Measurements from ENCODE around the gene SORBS1.

SORBS1 gene

DNA sequence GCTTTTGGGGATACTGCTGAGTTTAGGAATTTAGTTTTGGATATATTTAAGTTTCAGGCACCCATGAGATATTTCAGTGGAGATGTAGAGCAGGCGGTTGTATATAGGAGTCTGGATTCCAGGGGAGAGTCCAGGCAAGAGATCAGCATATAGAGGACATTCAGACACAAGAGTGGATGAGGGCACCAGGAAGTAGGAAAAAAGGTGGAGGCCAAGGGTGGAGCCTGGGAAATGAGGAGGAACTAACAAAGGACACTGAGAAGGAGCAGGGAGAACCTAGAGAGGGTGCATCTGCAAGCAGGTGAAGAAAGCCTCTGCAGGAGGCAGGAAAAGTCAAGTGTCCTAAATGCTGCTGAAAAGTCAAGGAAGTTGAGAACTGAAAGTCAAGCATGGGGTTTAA, 257.2 kb downstream of the SORBS1 start:
- in situ Hi-C loops (cut with MboI; ENCODE audit: low sequenced_read_pairs) = no loop called here

DNA sequence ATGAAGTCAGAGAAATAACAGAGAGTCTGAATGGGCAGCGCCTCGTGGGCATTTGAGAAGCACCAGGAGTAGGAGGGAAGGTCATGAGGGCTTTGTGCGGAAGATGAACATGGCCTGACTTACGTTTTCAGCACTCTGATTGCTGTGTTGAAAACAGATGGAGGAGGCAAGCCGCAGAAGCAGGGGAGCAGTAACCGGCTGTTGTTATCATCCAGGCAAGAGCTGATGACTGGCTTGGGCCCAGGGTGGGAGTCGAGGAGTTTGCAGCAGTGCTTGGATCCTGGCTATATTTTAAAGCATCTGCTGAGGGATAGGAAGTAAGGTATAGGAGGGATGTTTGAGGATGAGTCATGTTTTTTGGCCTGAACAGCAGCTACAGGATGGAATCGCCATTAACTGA, 257.6 kb downstream of the SORBS1 start:
- in situ Hi-C loops (cut with MboI; ENCODE audit: low sequenced_read_pairs) = no loop called here

DNA sequence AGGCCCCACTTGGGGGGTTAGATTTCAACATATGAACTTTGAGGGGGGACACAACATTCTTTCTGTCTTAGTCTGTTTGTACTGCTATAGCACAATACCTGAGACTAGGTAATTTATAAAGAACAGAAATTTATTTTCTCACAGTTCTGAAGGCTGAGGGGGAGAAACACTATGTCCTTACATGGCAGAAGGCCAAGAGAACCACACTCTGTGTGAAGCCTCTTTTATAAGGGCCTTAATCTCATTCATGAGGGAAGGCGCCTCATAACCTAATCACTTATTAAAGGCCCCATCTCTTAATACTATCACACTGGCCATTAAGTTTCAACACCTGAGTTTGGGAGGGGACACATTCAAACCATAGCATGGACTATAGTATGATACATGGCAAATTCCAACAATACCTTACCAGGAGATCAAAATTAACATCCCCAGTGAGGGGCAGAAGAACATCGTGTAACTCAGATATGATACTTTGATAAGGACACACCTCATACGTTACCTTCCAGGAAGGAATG, 261.1 kb downstream of the SORBS1 start:
- in situ Hi-C loops (cut with MboI; ENCODE audit: low sequenced_read_pairs) = no loop called here

DNA sequence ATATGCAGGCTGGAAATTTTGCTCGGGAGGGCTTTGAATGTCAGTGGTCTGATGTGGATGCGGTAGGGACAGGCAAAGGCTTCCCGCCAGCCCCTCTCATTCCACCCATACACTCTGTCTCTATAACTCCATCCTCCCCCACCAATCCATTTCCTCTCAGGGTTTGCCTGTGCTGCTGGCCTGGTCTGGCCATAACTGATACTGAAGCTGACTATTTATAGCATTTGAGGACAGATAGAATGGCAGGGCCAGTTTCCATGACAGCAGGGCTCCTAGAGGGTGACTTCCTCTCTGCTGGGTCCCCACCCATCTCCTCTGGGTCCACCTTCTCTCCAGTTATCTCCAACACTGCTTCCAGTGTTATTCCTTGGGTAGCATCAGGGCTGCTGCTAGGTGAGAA, 263.8 kb downstream of the SORBS1 start:
- in situ Hi-C loops (cut with MboI; ENCODE audit: low sequenced_read_pairs) = no loop called here

DNA sequence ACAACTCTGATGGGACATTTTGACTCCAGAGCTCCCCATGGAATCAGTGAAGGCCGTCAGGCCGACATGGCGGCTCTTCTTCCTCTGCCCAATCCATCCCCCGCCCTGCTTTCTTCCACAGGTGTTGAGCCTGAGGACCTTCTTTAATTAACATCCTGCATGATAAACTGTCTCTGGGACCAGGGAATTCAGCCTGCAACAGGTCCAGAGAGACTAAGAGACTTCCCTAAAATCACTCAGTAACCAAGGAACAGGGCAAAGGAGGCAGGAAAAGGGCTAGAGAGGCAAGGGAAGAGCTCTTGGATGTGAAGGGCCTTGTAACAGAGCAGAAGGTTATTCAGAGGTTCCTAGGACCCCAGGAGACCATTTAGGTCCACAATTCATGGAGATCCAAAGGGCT, 264.4 kb downstream of the SORBS1 start:
- in situ Hi-C loops (cut with MboI; ENCODE audit: low sequenced_read_pairs) = no loop called here

DNA sequence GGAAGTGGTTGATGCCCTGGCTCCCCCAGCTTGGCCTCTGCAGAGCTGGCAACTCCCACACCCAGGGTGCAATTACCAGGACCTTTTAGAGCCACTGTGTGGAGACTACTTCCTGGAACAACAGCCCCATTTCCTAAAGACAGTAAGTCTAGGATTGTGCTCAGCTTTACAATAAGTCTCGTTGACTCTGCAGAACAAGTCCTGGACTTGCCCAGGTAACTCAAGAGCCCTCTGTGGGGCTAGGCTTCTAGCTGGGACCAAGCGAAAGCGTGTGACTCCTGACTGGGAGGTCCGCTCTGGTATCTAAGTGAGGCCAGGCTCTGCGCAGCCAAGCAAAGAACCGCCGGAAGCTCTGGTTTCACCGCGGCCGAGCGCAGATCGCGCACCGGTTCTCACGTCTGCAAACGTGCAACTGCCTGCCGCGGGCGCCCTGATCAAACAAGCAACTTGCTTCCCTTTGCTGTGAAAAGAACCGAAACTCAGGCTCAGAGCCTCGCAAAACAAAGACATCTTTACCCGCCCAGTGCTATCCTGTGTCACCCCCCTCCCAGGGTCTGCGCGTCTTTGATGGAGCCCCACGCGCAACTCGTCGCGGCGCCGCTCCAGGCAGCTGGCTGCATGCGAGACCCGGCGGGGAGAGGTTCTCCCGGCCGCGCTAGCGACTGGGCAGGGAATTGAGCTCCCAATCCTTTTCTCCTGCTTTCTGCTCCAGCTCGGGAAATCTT, 266.0 kb downstream of the SORBS1 start:
- in situ Hi-C loops (cut with MboI; ENCODE audit: low sequenced_read_pairs) = no loop called here

DNA sequence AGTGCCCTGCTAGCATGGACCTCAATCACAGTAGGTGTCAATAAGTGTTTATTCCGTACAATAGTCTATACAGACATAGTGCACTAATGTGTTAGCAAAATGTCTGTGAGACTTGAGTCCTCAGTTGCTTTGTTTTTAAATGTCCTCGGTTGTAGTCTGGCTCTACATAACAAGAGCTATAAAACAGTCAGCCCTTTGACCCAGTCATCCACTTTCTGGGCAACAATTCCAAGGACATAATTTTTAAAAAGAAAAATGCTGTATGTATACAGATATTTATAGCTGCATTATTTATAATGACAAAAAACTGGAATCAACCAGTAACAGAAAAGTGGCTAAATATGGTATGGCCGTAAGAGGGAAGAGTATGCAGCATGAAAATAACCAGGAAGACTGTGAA, 267.5 kb downstream of the SORBS1 start:
- in situ Hi-C loops (cut with MboI; ENCODE audit: low sequenced_read_pairs) = no loop called here

DNA sequence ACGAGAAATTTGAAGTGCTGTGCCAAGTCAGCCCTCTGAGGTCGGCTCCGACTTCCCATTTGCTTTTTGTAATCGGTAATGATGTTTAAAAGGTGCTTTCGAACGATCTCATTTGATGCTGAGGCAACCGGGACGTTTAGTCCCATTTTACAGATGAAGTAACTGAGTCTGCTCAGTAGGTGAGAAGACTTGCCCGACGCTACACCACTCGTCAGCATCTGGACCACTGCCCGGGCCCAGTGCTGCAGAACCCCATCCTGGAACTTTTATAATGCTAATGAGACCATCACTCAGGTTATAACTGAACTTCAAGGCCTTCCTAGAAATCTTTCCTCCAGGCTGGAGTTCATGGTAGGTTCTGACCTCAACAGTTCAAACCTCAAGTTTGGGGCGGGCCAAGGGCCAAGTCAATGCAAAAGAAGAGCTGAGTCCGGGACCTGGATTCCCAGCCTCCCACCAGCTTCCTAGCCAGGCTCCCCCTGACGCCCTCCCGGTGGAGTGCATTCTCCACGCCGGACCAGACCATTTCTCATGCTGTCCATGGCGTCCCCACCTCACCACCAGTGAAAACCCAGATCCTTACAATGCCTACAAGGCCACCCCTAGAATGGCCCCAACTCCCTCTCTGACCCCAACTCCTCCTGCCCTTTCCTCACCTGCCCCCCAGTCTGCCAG, 269.7 kb downstream of the SORBS1 start:
- in situ Hi-C loops (cut with MboI; ENCODE audit: low sequenced_read_pairs) = no loop called here

DNA sequence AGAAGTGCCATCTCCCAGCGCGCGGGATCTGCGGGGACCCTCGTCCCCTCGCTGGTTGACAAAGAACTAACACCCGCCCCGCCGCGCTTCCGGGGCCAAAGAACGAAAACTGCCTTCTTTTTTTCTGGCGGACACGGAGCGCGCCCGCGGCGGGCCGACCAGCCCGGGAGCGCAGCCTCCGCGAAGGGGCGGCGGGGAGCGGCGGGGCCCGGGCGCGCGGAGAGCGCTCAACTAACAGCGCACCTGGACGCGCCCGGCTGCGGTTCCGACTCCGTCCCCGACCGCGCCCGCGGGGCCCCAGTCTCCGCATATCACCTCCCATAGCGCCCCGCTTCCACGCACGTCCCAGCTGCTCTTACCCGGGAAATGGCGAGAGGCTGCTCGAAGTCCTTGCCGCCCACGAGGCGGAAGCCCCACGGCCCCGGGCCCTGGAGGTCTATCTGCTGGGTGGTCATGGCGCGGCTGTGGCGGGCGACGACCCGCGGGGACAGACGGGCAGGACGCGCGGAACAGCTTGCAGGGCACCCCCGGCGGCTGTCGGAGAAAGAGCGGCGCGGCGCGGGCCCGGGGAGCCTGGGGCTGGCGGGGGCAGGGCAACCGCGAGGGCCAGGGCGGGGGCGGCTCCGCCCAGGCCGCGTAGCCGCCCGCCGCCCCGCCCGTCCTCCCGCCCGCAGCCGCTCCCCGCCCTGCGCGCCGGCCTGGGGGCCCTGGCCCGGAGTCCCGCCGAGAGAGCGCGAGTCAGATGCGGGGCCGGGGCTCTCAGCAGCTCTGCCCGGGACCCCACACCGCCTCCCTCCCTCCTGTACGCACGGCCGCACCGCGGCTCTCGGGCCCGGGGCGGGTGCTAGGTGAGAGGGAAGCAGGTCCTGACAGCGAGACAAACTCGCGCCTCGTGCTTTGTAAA, 270.5 kb downstream of the SORBS1 start, which contains the start of gene PDLIM1:
Gene PDLIM1 (minus strand): TSS at position 543 of the 904 bp plus-strand sequence. CDS start 88 bp downstream, at position 455.
- in situ Hi-C loops (cut with MboI; ENCODE audit: low sequenced_read_pairs) = no loop called here

DNA sequence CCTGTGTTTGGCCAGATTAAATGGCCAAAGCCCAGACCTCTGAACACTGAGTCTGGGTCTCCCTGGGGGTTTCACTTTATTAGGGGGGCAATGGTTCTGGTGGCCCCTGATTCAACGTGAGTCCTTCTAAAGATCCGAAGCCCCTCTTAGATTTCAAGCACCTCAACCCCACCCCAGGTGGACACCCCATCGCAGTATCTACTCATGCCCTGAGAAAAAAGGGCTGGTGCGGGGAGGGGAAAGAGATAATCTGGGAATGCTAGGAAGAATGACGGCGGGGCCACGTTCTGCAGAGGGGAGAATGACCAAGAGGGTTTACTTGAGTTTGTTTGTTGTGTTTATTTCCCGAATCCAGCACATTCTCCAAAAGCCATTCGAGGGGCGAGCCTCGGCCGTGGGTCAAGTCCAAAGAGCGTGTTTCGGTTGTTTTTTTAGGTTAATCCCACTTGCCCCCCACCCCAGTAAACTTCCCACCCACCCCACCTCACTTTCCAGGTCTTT, 271.2 kb downstream of the SORBS1 start:
- in situ Hi-C loops (cut with MboI; ENCODE audit: low sequenced_read_pairs) = no loop called here

DNA sequence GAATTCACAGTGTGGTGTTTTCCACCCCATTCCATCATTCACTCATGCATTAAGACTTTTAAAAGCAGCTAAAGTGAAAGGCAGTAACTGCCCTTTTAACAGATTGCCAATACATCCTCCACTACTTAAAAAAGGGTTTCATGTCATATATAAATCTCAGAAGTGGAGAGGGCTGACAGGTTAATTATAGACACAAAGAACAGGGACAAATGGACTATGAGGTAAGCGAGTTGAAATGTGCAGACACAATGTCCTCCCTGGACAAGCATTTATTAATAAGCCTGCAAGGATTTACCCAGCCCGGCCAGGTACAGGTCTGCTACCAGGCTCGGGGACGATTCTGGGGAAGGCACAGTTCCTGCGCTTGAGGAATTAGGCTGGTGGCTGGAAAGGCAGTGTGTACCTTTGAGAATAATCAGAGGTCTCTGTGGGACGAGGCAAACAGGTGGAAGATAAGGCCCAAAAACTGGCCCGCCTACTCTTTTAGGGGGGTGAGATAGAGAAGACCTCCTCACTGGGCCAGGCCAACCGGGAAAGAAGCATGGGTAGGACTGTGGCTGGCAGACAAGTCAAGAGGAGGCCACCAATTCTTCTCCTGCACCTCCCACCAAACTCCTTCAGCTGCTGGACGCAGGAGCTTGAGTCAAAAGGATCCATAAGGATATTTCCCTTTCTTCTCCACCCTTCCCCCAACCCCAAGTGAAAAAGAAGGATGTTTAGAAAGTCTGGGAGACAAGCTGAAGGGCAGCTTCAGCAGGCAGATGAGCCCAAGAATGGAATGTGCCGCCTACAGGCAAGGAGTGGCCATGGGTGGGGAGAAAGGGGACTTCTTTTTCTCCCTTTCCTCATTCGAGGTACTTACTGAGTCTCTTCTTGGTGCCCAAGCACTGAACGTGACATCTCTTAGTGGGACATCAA, 271.9 kb downstream of the SORBS1 start:
- in situ Hi-C loops (cut with MboI; ENCODE audit: low sequenced_read_pairs) = no loop called here

DNA sequence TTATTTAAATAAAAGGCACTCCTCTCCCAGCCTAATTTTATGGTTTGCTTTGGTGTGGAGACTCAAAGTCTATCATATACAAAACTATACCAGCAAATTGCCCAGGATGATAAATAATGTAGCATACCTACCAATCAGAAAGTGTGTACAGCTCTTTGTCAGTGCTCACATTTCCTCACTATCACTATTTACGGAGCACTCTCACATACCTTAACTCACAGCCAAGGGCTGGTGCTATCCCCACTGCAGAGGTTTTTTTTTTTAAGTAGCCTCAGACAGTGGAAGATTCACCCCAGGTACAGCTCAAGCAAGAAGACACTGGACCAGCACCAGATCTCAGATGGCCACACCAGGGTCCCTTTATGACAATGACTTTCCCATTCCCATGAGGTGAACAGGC, 272.9 kb downstream of the SORBS1 start:
- in situ Hi-C loops (cut with MboI; ENCODE audit: low sequenced_read_pairs) = no loop called here

DNA sequence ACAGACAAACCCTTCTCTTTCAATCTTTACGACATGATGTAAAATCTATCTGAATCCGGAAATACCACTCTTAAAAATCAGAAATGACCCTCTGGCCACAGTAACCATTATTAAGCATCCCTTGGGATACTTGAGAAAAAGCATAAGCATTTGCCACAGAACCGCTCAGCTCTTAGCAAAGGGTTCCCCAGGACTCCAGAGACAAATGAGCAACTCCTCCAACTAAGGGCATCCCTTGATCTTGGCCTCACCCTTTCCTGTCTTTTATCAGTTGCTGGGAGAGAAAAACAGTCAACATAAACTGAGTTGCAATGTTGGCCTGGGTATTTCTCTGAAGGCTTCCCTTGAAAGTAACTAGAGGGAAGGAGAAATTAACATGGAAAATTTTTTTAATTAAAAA, 273.9 kb downstream of the SORBS1 start:
- in situ Hi-C loops (cut with MboI; ENCODE audit: low sequenced_read_pairs) = no loop called here

DNA sequence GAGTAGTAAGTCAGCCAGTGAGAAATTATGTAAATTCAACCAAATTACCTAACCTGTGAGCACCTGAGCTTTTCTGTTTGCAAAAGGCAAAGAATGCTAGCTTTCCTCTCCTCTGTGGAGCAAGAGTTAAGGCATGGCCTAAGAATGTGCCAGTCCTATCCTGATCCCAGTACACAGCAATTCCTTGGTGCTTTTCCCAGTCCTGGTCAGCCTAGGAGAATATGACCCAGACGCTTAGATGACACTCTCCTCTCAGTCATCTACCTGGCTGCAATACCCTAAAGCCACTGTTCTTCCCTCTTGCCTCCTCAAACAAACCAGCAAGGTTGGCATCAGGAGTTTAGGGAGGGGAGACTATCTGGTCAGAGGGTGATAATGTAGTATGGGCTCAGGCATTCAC, 274.5 kb downstream of the SORBS1 start:
- in situ Hi-C loops (cut with MboI; ENCODE audit: low sequenced_read_pairs) = no loop called here

DNA sequence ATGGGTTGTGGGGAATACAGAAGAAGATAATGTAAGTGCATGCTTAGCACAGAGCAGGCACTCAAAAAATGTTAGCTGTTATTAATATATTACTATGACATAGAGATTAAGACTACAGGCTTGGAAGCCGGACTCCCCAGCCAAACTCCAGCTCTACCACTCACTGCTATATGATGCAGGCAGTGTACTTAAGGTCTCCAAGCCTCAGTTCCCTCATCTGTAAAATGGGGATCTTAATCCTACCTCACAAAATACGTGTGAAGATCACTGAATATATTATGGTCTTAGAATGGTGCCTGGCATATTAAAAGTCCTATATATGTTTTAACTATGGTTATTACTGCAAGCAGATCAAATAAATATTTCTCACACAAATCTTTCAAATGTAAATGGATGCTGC, 275.6 kb downstream of the SORBS1 start:
- in situ Hi-C loops (cut with MboI; ENCODE audit: low sequenced_read_pairs) = no loop called here

DNA sequence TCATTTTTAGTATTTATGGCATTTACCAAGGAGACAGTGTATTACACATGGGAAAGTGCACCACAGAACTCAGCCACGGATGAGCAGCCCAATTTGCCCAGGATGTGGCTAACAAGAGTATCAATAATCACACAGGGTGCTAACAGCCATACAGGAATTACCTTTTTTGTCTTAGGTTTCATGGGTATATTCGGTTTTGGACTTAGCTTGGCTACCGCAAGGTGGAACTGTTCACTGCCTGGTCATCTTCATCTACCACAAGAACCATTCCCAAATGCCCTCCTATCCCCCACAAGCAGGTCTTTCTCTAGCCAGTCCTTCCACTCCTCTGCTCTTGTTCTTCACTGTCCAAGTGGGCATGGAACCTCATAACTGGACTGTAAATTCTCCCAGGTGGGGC, 276.4 kb downstream of the SORBS1 start:
- in situ Hi-C loops (cut with MboI; ENCODE audit: low sequenced_read_pairs) = no loop called here

DNA sequence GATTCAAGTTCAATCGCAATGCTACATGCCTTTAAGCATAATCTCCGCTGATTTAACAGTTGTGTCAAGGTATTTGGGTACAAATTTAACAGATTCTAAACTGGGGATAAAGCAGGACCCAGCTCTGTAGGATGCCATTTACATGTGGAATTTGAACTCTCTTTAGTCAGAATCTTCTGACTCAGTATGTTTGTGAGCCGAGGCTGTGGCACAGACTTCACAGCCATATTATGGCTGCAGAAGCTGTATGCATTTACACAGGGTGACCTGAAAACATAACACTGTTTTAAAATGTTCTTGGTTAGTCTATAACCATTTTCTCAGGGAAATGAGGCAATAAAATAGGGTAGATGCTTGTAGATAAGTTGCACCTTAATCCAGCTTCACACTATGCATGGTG, 279.1 kb downstream of the SORBS1 start:
- in situ Hi-C loops (cut with MboI; ENCODE audit: low sequenced_read_pairs) = no loop called here

DNA sequence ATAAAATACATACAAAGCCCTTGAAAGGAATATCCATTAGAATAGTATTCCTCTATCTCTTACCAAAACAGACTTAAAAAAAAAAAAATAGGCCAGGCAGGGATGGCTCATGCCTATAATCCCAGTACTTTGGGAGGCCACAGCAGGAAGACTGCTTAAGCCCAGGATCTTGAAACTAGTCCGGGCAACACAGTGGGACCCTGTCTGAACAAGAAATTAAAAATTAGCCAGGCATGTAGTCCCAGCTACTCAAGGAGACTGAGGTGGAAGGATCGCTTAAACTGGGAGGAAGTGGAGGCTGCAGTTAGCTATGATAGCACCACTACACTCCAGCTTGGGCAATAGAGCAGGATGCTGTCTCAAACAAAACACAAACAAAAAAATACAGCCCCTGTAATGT, 280.0 kb downstream of the SORBS1 start:
- in situ Hi-C loops (cut with MboI; ENCODE audit: low sequenced_read_pairs) = no loop called here

DNA sequence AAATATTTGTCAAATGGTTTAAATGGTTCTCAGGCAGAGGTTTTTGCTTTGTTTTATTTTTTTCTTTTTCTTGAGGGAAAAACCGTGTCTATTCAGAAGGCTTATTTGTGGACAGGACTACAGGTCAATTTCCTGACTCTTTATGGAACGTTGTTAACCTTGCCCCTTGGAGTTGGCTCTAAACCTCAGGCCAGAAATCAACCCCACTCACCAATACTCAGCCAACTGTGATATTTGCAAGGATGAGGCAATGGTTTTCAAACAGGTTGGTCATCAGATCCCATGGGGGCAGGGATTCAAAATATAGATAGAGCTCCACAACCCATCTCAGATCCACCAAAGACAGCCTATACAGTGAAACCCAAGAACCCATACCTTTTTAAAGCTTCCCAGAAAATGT, 280.5 kb downstream of the SORBS1 start:
- in situ Hi-C loops (cut with MboI; ENCODE audit: low sequenced_read_pairs) = no loop called here
